HFF-Myc (cell line): ENCODE results near the gene RASL11A.
"Not testable (repeated sequence)": the region's sequence is repeated elsewhere in the genome, so short reads cannot be mapped to it uniquely, and the experiment has no call there.

Experiments
- DNase-seq: peaks from one replicate; pipeline ENCODE4 v3.0.0-alpha.2; 2011; ENCODE audit warnings: low read depth; ENCODE audit errors: extremely low read depth
- H3K4me3 ChIP-seq: replicated peaks from 2 replicates; pipeline ENCODE4 v1.5.1; 2011; ENCODE audit warnings: low read depth, mild to moderate bottlenecking, control low read depth, low read length
- CTCF ChIP-seq: IDR thresholded peaks from 2 replicates; pipeline ENCODE4 v1.5.1; 2012; ENCODE audit warnings: mild to moderate bottlenecking, low read depth, low read length, control low read depth; ENCODE audit errors: missing control alignments

The RASL11A gene

DNA sequence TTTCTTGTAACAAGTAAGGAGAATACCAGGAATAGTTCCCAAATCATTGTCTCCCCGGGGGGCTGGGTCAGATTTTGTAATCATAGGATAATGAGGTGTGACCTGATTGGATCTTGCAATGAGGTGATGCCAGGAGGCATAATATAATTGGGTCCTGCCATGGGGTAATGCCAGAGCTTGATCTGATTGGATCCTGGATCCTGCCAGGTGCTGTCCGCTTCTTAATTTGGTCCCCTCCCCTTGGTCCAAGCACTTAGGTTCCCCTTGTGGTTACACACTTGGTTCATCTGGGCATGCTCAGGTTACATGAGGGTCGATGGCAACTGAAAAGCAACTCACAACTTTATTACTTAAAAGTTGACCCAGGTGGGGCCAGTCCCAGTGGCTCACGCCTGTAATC, 20.1 kb downstream of the RASL11A start:
- DNase-seq: no peak

GRCh38 chr13:27291967-27292366, 21.3 kb downstream of the RASL11A start:
- not testable (repeated sequence) for DNase-seq, H3K4me3 ChIP-seq

More for the DNA sequence above, 20.1 kb downstream of the RASL11A start:
- H3K4me3 ChIP-seq: no peak overlapping the region
- TF ChIP-seq CTCF: no peak

GRCh38 chr13:27293076-27293691, 22.6 kb downstream of the RASL11A start:
- no peak for DNase-seq
- no peak for TF ChIP-seq CTCF
- H3K4me3 ChIP-seq: no peak overlapping the region

GRCh38 chr13:27293873-27294515, 23.4 kb downstream of the RASL11A start:
- H3K4me3 ChIP-seq: no peak overlapping the region
- DNase-seq: no peak
- no peak for TF ChIP-seq CTCF

DNA sequence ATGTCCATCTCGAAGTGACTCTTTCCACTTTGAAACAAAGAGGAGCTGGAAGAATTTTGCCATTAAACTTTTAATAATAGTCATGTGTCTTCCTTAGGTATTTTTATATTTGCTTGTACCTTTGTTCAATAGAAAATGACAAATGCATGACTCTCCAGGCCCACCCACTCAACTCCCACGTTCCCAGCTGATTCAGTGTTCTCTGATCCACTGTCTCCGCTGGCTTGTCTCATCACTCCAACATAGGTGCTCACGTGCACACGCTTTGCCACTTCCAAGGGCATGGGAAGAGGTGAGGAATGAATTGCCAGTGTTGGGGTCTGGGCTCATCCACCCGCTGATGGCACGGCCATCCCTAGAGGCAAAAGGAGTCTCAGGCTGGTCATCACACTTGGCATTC, 24.5 kb downstream of the RASL11A start:
- no peak overlapping the region for H3K4me3 ChIP-seq
- no peak for DNase-seq
- TF ChIP-seq CTCF: no peak

DNA sequence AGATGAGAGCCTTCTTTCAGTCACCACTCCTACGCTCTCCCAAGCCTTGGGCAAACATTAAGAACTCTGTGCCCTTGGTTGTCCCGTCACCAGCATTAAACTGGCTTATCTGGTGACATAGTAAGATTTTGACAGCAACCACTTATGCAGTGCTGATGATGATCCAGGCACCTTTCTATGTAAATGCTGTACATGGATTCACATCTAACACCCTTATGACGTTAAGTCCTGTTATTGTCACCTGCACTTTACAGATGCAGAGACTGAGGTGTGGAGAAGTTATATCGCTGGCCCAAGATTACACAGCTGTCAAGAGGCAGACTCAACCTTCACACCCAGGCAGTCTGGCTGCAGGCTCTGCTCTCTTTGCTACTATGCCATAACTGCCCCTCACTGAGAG, 25.0 kb downstream of the RASL11A start:
- no peak for TF ChIP-seq CTCF
- no peak overlapping the region for H3K4me3 ChIP-seq
- no peak for DNase-seq

- no peak for DNase-seq
- no peak overlapping the region for H3K4me3 ChIP-seq
- no peak for TF ChIP-seq CTCF
Observed at GRCh38 chr13:27296496-27296895, 25.9 kb downstream of the RASL11A start.
